ENCODE results near the gene ATP11A. TPM values are rescaled to one million over a fixed set of nuclear protein-coding genes. Genes with fewer than 3 reads are reported as not detected.
"Not testable (repeated sequence)": the region's sequence is repeated elsewhere in the genome, so short reads cannot be mapped to it uniquely, and the experiment has no call there.

The ATP11A gene
- total RNA-seq, 2 donors from 2014 or later, result 122 to 140 TPM

DNA sequence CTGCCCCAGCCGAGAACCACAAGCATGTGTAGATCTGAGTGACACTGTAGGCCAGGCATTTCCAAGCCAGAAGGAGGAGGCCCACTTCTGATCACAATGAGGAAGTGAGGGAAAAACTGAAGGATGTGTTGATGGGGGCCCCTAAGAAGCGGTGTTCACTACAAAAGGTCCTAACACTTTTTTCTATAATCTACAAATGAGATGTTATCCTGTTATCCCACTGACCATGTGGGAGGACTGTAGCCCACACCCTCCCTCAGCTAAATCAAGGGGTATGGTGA lies 180.2 kb downstream of the ATP11A start:
- no peak overlapping the region for H3K9ac ChIP-seq (ENCODE audit: extremely low read depth, low read length, poor library complexity, severe bottlenecking)
- peaks cover 26% of the 10 kb centered on the region for H3K9me3 Mint-ChIP-seq
- no peak overlapping the region for H3K27ac ChIP-seq (ENCODE audit: low read depth, low read length)
- no peaks in the 10 kb centered on the region for H3K4me1 ChIP-seq (ENCODE audit: control insufficient read depth, insufficient read depth, low read length)
- H3K27ac Mint-ChIP-seq, result no peak overlapping the region
- H3K9me3 ChIP-seq (ENCODE audit: control insufficient read depth, low read length), result peaks cover 33% of the 10 kb centered on the region
- H3K27me3 Mint-ChIP-seq (ENCODE audit: insufficient read depth), result no peaks in the 10 kb centered on the region
- H3K4me3 ChIP-seq (ENCODE audit: low read length), result no peak overlapping the region
- TF ChIP-seq, protein P1, sequence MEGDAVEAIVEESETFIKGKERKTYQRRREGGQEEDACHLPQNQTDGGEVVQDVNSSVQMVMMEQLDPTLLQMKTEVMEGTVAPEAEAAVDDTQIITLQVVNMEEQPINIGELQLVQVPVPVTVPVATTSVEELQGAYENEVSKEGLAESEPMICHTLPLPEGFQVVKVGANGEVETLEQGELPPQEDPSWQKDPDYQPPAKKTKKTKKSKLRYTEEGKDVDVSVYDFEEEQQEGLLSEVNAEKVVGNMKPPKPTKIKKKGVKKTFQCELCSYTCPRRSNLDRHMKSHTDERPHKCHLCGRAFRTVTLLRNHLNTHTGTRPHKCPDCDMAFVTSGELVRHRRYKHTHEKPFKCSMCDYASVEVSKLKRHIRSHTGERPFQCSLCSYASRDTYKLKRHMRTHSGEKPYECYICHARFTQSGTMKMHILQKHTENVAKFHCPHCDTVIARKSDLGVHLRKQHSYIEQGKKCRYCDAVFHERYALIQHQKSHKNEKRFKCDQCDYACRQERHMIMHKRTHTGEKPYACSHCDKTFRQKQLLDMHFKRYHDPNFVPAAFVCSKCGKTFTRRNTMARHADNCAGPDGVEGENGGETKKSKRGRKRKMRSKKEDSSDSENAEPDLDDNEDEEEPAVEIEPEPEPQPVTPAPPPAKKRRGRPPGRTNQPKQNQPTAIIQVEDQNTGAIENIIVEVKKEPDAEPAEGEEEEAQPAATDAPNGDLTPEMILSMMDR (conservative IDR thresholded peaks at IDR 0.05), result no peak
- WGBS, 2 experiments (ENCODE audit: insufficient coverage in 1 of 2, insufficient read length in 1 of 2), result 94% methylated on average over 1 of the region's 2 CpGs; no CpG with 5 or more reads in 1 of the 2 experiments
- H3K4me3 Mint-ChIP-seq, result no peak overlapping the region
- DNase-seq, result no peak
- H3K27me3 ChIP-seq (ENCODE audit: control insufficient read depth, insufficient read depth, low read length, poor library complexity, severe bottlenecking), result no peaks in the 10 kb centered on the region
- H3K4me1 Mint-ChIP-seq, result peaks cover 3% of the 10 kb centered on the region
- H3K36me3 Mint-ChIP-seq (ENCODE audit: low read depth), result peaks cover 73% of the 10 kb centered on the region
- H3K36me3 ChIP-seq (ENCODE audit: control insufficient read depth, insufficient read depth, low read length), result peaks cover 78% of the 10 kb centered on the region

DNA sequence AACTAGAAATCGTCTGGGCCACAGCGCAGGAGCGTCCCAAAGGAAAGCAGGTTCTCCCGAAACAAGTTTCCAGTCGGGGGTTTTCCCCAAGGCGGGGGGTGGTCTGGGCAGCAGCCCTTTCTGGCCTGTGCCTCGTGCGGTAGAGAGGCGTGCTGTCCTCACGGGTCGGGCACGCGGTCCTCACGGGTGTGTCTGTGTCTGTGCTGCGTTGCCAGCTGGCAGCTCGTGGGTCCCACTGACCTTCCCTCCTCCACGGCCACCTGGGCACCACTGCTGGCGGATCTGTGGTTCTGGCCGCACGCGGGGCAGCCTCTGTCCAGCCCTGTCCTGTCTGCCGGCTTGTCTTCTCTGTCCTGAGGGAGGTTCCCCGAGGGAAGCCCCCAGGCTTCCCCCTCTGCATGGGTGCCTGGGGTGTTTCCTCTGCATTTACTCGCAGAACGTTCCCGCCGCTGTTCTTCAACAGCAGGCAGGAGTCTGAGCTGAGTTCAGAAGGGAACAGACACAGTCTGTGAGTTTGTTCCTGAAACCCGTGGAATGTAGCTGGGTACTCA lies 181.0 kb downstream of the ATP11A start:
- peaks cover 75% of the 10 kb centered on the region for H3K36me3 Mint-ChIP-seq (ENCODE audit: low read depth)
- 93 to 96% methylated on average over 25 to 28 of the region's 28 CpGs for WGBS, 2 experiments (ENCODE audit: insufficient coverage in 1 of 2, insufficient read length in 1 of 2)

DNA sequence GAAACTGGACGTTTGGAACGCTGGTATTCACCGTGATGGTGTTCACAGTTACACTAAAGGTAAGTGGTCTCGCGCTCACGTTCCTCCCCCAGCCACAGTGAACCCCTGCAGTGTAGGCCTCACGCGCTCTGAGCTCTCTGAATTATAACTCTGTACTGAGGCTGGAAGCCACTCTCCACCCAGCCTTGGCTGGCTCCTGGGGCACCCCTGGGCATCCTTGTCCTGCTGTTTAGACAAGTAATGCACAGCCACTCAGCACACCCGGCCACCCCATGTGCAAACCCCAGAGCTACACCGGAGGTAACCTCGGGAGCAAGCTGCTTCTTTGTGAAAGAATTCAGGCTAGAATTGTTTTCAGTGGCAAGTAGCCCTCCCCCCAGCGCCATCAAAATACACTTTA lies 181.9 kb downstream of the ATP11A start:
- Mint-ChIP-seq H3K9me3 (peaks cover 26% of the 10 kb centered on the region), H3K27me3 (ENCODE audit: insufficient read depth) (no peaks in the 10 kb centered on the region), H3K4me1 (peaks cover 3% of the 10 kb centered on the region), H3K27ac (no peak overlapping the region), H3K36me3 (ENCODE audit: low read depth) (peaks cover 76% of the 10 kb centered on the region), H3K4me3 (no peak overlapping the region)
- H3K27ac ChIP-seq (ENCODE audit: low read depth, low read length), result no peak overlapping the region
- TF ChIP-seq, protein P1 (conservative IDR thresholded peaks at IDR 0.05), result no peak
- H3K4me3 ChIP-seq (ENCODE audit: low read length), result peak overlapping the region; percentile 54
- peaks cover 33% of the 10 kb centered on the region for H3K9me3 ChIP-seq (ENCODE audit: control insufficient read depth, low read length)
- no peaks in the 10 kb centered on the region for H3K4me1 ChIP-seq (ENCODE audit: control insufficient read depth, insufficient read depth, low read length)
- peaks cover 84% of the 10 kb centered on the region for H3K36me3 ChIP-seq (ENCODE audit: control insufficient read depth, insufficient read depth, low read length)
- WGBS, 2 experiments (ENCODE audit: insufficient coverage in 1 of 2, insufficient read length in 1 of 2), result 96% methylated on average over 11 of the region's 12 CpGs
- H3K27me3 ChIP-seq (ENCODE audit: control insufficient read depth, insufficient read depth, low read length, poor library complexity, severe bottlenecking), result no peaks in the 10 kb centered on the region
- no peak for DNase-seq
- no peak overlapping the region for H3K9ac ChIP-seq (ENCODE audit: extremely low read depth, low read length, poor library complexity, severe bottlenecking)

More for the DNA sequence above, 181.0 kb downstream of the ATP11A start:
- Histone ChIP-seq H3K4me3 (ENCODE audit: low read length) (no peak overlapping the region), H3K27me3 (ENCODE audit: control insufficient read depth, insufficient read depth, low read length, poor library complexity, severe bottlenecking) (no peaks in the 10 kb centered on the region), H3K9me3 (ENCODE audit: control insufficient read depth, low read length) (peaks cover 33% of the 10 kb centered on the region), H3K9ac (ENCODE audit: extremely low read depth, low read length, poor library complexity, severe bottlenecking) (no peak overlapping the region), H3K4me1 (ENCODE audit: control insufficient read depth, insufficient read depth, low read length) (no peaks in the 10 kb centered on the region), H3K36me3 (ENCODE audit: control insufficient read depth, insufficient read depth, low read length) (peaks cover 84% of the 10 kb centered on the region), H3K27ac (ENCODE audit: low read depth, low read length) (peak overlapping the region; percentile 13)
- DNase-seq, result no peak
- H3K9me3 Mint-ChIP-seq, result peaks cover 26% of the 10 kb centered on the region
- no peak overlapping the region for H3K4me3 Mint-ChIP-seq
- H3K27me3 Mint-ChIP-seq (ENCODE audit: insufficient read depth), result no peaks in the 10 kb centered on the region
- no peak overlapping the region for H3K27ac Mint-ChIP-seq
- H3K4me1 Mint-ChIP-seq, result peaks cover 3% of the 10 kb centered on the region
- TF ChIP-seq, protein P1 (conservative IDR thresholded peaks at IDR 0.05), result no peak

DNA sequence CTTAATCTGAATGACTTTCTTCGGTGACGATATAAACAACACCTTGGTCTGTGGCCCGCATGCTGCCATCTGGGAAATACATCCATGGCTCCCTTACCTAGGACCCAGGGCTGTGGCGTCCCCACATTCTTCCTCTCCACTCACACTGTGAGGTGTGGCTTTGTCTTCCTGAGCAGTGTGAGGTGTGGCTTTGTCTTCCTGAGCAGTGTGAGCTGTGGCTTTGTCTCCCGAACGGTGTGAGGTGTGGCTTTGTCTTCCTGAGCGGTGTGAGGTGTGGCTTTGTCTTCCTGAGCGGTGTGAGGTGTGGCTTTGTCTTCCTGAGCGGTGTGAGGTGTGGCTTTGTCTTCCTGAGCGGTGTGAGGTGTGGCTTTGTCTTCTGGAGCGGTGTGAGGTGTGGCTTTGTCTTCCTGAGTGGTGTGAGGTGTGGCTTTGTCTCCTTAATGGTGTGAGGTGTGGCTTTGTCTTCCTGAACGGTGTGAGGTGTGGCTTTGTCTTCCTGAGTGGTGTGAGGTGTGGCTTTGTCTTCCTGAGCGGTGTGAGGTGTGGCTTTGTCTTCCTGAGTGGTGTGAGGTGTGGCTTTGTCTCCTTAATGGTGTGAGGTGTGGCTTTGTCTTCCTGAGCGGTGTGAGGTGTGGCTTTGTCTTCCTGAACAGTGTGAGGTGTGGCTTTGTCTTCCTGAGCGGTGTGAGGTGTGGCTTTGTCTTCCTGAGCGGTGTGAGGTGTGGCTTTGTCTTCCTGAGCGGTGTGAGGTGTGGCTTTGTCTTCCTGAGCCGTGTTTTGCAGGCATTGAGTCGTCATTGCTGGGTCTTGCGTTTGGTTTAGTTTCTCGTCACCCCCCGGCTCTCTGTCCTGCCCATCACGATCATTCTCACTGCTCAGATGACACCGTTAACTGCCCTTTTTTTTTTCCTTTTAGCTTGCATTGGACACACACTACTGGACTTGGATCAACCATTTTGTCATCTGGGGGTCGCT lies 183.1 kb downstream of the ATP11A start:
- Histone ChIP-seq H3K4me3 (ENCODE audit: low read length) (peak overlapping the region; percentile 54), H3K9me3 (ENCODE audit: control insufficient read depth, low read length) (peaks cover 33% of the 10 kb centered on the region), H3K36me3 (ENCODE audit: control insufficient read depth, insufficient read depth, low read length) (peaks cover 80% of the 10 kb centered on the region)
- not testable (repeated sequence) for DNase-seq; H3K4me1 ChIP-seq (ENCODE audit: control insufficient read depth, insufficient read depth, low read length); H3K4me3 Mint-ChIP-seq; H3K27me3 ChIP-seq (ENCODE audit: control insufficient read depth, insufficient read depth, low read length, poor library complexity, severe bottlenecking); H3K27ac ChIP-seq (ENCODE audit: low read depth, low read length); H3K4me1 Mint-ChIP-seq; H3K27me3 Mint-ChIP-seq (ENCODE audit: insufficient read depth); H3K9ac ChIP-seq (ENCODE audit: extremely low read depth, low read length, poor library complexity, severe bottlenecking)
- Mint-ChIP-seq H3K27ac (peak overlapping the region; percentile 35), H3K9me3 (peaks cover 26% of the 10 kb centered on the region), H3K36me3 (ENCODE audit: low read depth) (peaks cover 72% of the 10 kb centered on the region)
- WGBS, 2 experiments (ENCODE audit: insufficient coverage in 1 of 2, insufficient read length in 1 of 2), result 79 to 85% methylated on average over 12 to 23 of the region's 25 CpGs

Data from endodermal cell (in vitro differentiated cells).